Measurements from ENCODE around the gene GAS7. TPM values are rescaled to one million over a fixed set of nuclear protein-coding genes. Genes with fewer than 3 reads are reported as not detected.
A peak's percentile ranks its signal among the peaks of the same experiment; 100 is the strongest.

The GAS7 gene
- total RNA-seq, 1 donor from 2014 or later, result 8.5 TPM

DNA sequence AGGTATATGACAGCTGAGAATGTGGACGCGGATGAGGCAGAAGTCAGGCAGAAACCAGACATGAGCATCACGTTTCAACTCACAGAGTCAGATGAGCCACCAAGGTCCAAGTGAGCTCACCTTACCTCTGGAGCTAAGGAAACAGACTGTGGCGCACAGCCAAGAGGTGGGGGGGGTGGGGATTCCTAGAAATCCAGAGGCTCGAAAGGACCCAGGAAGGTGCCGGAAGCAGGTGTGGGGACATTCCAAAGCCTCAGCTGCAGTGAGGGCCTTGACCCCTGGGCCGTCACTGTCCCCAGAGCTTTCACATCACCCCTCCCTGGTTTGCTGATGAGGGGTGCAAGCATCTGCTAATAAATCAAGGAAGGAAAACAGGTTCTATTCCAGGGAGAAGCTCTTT is 264.1 kb downstream of the GAS7 start:
- Mint-ChIP-seq H3K9me3 (ENCODE audit: unreplicated experiment) (peaks cover 2% of the 10 kb centered on the region), H3K36me3 (ENCODE audit: low read depth, unreplicated experiment) (peaks cover 2% of the 10 kb centered on the region), H3K27me3 (ENCODE audit: low read depth, unreplicated experiment) (peaks cover 2% of the 10 kb centered on the region), H3K27ac (ENCODE audit: unreplicated experiment) (no peak overlapping the region), H3K4me1 (ENCODE audit: low read depth, unreplicated experiment) (peaks cover 3% of the 10 kb centered on the region), H3K4me3 (ENCODE audit: unreplicated experiment) (no peak overlapping the region)
- no peaks in the 10 kb centered on the region for H3K9me3 ChIP-seq (ENCODE audit: insufficient read depth, low read depth, low read length)
- H3K4me3 ChIP-seq (ENCODE audit: insufficient read depth, low read depth, low read length), result no peak overlapping the region
- no peaks in the 10 kb centered on the region for H4K20me1 ChIP-seq (ENCODE audit: insufficient read depth, low read length)
- no peak for FAIRE-seq
- no peak overlapping the region for H3K27ac ChIP-seq (ENCODE audit: low read depth, low read length)
- no peak for DNase-seq (ENCODE audit: low read depth)
- H3K4me1 ChIP-seq (ENCODE audit: insufficient read depth, low read length), result no peaks in the 10 kb centered on the region
- H3K4me2 ChIP-seq (ENCODE audit: low read length), result no peak overlapping the region
- H3K79me2 ChIP-seq (ENCODE audit: insufficient read depth, low read length), result no peaks in the 10 kb centered on the region
- H2AFZ ChIP-seq (ENCODE audit: low read depth, low read length), result no peak overlapping the region
- H3K27me3 ChIP-seq (ENCODE audit: insufficient read depth, low read length), result peaks cover 8% of the 10 kb centered on the region
- no peaks in the 10 kb centered on the region for H3K36me3 ChIP-seq (ENCODE audit: insufficient read depth, low read length)
- TF ChIP-seq EZH2 (IDR thresholded peaks at IDR 0.05; ENCODE audit: insufficient read depth, low read length), result no peak
- TF ChIP-seq, protein P1, sequence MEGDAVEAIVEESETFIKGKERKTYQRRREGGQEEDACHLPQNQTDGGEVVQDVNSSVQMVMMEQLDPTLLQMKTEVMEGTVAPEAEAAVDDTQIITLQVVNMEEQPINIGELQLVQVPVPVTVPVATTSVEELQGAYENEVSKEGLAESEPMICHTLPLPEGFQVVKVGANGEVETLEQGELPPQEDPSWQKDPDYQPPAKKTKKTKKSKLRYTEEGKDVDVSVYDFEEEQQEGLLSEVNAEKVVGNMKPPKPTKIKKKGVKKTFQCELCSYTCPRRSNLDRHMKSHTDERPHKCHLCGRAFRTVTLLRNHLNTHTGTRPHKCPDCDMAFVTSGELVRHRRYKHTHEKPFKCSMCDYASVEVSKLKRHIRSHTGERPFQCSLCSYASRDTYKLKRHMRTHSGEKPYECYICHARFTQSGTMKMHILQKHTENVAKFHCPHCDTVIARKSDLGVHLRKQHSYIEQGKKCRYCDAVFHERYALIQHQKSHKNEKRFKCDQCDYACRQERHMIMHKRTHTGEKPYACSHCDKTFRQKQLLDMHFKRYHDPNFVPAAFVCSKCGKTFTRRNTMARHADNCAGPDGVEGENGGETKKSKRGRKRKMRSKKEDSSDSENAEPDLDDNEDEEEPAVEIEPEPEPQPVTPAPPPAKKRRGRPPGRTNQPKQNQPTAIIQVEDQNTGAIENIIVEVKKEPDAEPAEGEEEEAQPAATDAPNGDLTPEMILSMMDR (IDR thresholded peaks at IDR 0.05; ENCODE audit: insufficient read depth, low read depth, low read length), result no peak
- no peak overlapping the region for H3K9ac ChIP-seq (ENCODE audit: low read length)

DNA sequence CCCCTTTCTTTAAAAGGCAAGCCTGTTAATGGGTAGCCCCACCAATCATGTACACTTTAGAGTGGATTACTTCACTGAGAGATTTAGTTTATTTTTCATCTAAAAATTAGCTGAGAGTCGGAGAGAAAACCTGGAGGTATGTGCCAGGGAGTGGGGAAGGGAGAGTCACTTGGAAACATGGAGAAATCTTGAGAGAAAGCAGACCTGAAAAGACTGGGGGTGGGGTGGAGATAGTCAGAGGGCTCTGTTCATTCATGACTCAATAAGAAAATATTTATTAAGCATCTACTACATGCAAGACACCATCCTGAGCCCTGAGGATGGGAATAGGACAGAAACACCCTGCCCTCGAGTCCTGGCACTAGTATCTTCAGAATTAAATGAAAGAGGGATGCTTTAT is 265.9 kb downstream of the GAS7 start:
- FAIRE-seq, result no peak
- no peaks in the 10 kb centered on the region for H3K36me3 Mint-ChIP-seq (ENCODE audit: low read depth, unreplicated experiment)
- no peak overlapping the region for H3K4me3 Mint-ChIP-seq (ENCODE audit: unreplicated experiment)
- Histone ChIP-seq H3K4me3 (ENCODE audit: insufficient read depth, low read depth, low read length) (no peak overlapping the region), H2AFZ (ENCODE audit: low read depth, low read length) (no peak overlapping the region), H3K4me2 (ENCODE audit: low read length) (no peak overlapping the region), H3K36me3 (ENCODE audit: insufficient read depth, low read length) (no peaks in the 10 kb centered on the region), H3K9me3 (ENCODE audit: insufficient read depth, low read depth, low read length) (no peaks in the 10 kb centered on the region), H4K20me1 (ENCODE audit: insufficient read depth, low read length) (no peaks in the 10 kb centered on the region), H3K4me1 (ENCODE audit: insufficient read depth, low read length) (no peaks in the 10 kb centered on the region), H3K79me2 (ENCODE audit: insufficient read depth, low read length) (no peaks in the 10 kb centered on the region), H3K27ac (ENCODE audit: low read depth, low read length) (no peak overlapping the region), H3K9ac (ENCODE audit: low read length) (no peak overlapping the region), H3K27me3 (ENCODE audit: insufficient read depth, low read length) (peaks cover 8% of the 10 kb centered on the region)
- peak overlapping the region; percentile 69 for H3K27ac Mint-ChIP-seq (ENCODE audit: unreplicated experiment)
- H3K9me3 Mint-ChIP-seq (ENCODE audit: unreplicated experiment), result no peaks in the 10 kb centered on the region
- TF ChIP-seq, protein P1 (IDR thresholded peaks at IDR 0.05; ENCODE audit: insufficient read depth, low read depth, low read length), result no peak
- TF ChIP-seq EZH2 (IDR thresholded peaks at IDR 0.05; ENCODE audit: insufficient read depth, low read length), result no peak
- DNase-seq (ENCODE audit: low read depth), result no peak
- peaks cover 2% of the 10 kb centered on the region for H3K27me3 Mint-ChIP-seq (ENCODE audit: low read depth, unreplicated experiment)
- H3K4me1 Mint-ChIP-seq (ENCODE audit: low read depth, unreplicated experiment), result peaks cover 9% of the 10 kb centered on the region

DNA sequence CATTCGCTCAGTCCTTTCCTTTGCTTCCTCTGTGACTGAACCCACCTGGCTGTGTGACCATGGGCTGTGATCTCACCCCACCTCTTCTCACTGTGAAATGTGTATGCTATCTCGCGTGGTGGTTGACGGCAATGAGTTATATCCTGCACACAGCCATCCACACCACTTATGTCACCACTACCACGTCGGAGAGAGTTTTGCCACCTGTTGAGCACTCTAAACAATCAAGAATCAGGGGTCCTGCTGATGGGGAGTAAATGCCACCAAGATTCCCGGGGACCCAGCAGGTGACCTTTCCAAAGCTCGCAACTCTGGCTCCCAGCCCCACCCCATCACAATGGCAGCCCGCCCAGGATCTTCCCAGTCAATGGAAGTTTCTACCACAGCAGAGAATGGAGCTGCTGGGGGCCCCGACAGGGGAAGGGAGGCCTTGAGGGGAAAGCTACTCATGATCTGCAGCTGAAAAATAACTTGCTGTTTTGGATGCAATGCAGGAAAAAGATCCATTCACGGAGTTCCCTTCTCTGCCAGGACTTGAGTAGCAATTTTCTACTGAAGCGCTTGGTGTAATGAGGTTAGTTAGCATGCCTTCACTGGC is 267.2 kb downstream of the GAS7 start:
- no peak for FAIRE-seq
- TF ChIP-seq EZH2 (IDR thresholded peaks at IDR 0.05; ENCODE audit: insufficient read depth, low read length), result no peak
- TF ChIP-seq, protein P1 (IDR thresholded peaks at IDR 0.05; ENCODE audit: insufficient read depth, low read depth, low read length), result no peak

More for the DNA sequence above, 267.2 kb downstream of the GAS7 start:
- Histone ChIP-seq H3K27ac (ENCODE audit: low read depth, low read length) (no peak overlapping the region), H3K79me2 (ENCODE audit: insufficient read depth, low read length) (no peaks in the 10 kb centered on the region), H3K36me3 (ENCODE audit: insufficient read depth, low read length) (no peaks in the 10 kb centered on the region), H4K20me1 (ENCODE audit: insufficient read depth, low read length) (no peaks in the 10 kb centered on the region), H2AFZ (ENCODE audit: low read depth, low read length) (no peak overlapping the region), H3K4me1 (ENCODE audit: insufficient read depth, low read length) (no peaks in the 10 kb centered on the region), H3K9ac (ENCODE audit: low read length) (no peak overlapping the region), H3K27me3 (ENCODE audit: insufficient read depth, low read length) (peaks cover 8% of the 10 kb centered on the region), H3K4me3 (ENCODE audit: insufficient read depth, low read depth, low read length) (no peak overlapping the region), H3K9me3 (ENCODE audit: insufficient read depth, low read depth, low read length) (no peaks in the 10 kb centered on the region), H3K4me2 (ENCODE audit: low read length) (no peak overlapping the region)
- no peak overlapping the region for H3K27ac Mint-ChIP-seq (ENCODE audit: unreplicated experiment)
- no peak for DNase-seq (ENCODE audit: low read depth)
- no peaks in the 10 kb centered on the region for H3K9me3 Mint-ChIP-seq (ENCODE audit: unreplicated experiment)
- no peaks in the 10 kb centered on the region for H3K36me3 Mint-ChIP-seq (ENCODE audit: low read depth, unreplicated experiment)
- no peak overlapping the region for H3K4me3 Mint-ChIP-seq (ENCODE audit: unreplicated experiment)
- H3K27me3 Mint-ChIP-seq (ENCODE audit: low read depth, unreplicated experiment), result peaks cover 3% of the 10 kb centered on the region
- H3K4me1 Mint-ChIP-seq (ENCODE audit: low read depth, unreplicated experiment), result peaks cover 9% of the 10 kb centered on the region
